Measurements from ENCODE around the gene MATN3. TPM values are rescaled to one million over a fixed set of nuclear protein-coding genes. Genes with fewer than 3 reads are reported as not detected.

The MATN3 gene
- total RNA-seq, 2 experiments from 2014 or later, result not detected

- Histone ChIP-seq H3K4me3 (ENCODE audit: low read depth, low read length, poor library complexity, severe bottlenecking) (no peak overlapping the region), H3K4me2 (ENCODE audit: low read length) (no peak overlapping the region), H4K20me1 (ENCODE audit: insufficient read depth, low read length) (no peaks in the 10 kb centered on the region), H3K9me2 (ENCODE audit: insufficient read depth, low read length) (no peaks in the 10 kb centered on the region), H3K27ac (ENCODE audit: low read depth, low read length, poor library complexity, severe bottlenecking) (no peak overlapping the region), H2AFZ (ENCODE audit: low read length) (no peak overlapping the region), H3K9me3 (ENCODE audit: low read length) (peaks cover 10% of the 10 kb centered on the region; the same call in 1 of the 2 replicates), H3K79me2 (ENCODE audit: insufficient read depth, low read depth, low read length) (no peaks in the 10 kb centered on the region), H3K36me3 (ENCODE audit: insufficient read depth, low read length) (peaks cover 32% of the 10 kb centered on the region), H3K4me1 (ENCODE audit: insufficient read depth, low read length, poor library complexity, severe bottlenecking) (no peaks in the 10 kb centered on the region)
- no peak for DNase-seq (ENCODE audit: low spot score)
- intact Hi-C loops (cut with micrococcal nuclease; ENCODE audit: unreplicated experiment), result no loop called here
- no peak for TF ChIP-seq CTCF (conservative IDR thresholded peaks at IDR 0.05; ENCODE audit: low read length)
- no TSS peak for BruUV-seq (replicated peaks)
- CTCF ChIA-PET (ENCODE audit: unreplicated experiment), result no interaction called here
- POLR2A ChIA-PET, result no interaction called here
Measured at GRCh38 chr2:20025065-20025786, 12.8 kb upstream of the MATN3 start.

GRCh38 chr2:20023688-20024087, 11.2 kb upstream of the MATN3 start:
- Histone ChIP-seq H3K9me3 (ENCODE audit: low read length) (no peaks in the 10 kb centered on the region), H3K36me3 (ENCODE audit: insufficient read depth, low read length) (peaks cover 16% of the 10 kb centered on the region), H3K27ac (ENCODE audit: low read depth, low read length, poor library complexity, severe bottlenecking) (no peak overlapping the region), H3K9me2 (ENCODE audit: insufficient read depth, low read length) (no peaks in the 10 kb centered on the region), H3K4me2 (ENCODE audit: low read length) (no peak overlapping the region), H3K4me1 (ENCODE audit: insufficient read depth, low read length, poor library complexity, severe bottlenecking) (no peaks in the 10 kb centered on the region), H3K4me3 (ENCODE audit: low read depth, low read length, poor library complexity, severe bottlenecking) (no peak overlapping the region), H2AFZ (ENCODE audit: low read length) (no peak overlapping the region), H4K20me1 (ENCODE audit: insufficient read depth, low read length) (no peaks in the 10 kb centered on the region), H3K79me2 (ENCODE audit: insufficient read depth, low read depth, low read length) (no peaks in the 10 kb centered on the region)
- CTCF ChIA-PET (ENCODE audit: unreplicated experiment), result no interaction called here
- BruUV-seq (replicated peaks), result no TSS peak
- POLR2A ChIA-PET, result no interaction called here
- intact Hi-C loops (cut with micrococcal nuclease; ENCODE audit: unreplicated experiment), result no loop called here
- no peak for TF ChIP-seq CTCF (conservative IDR thresholded peaks at IDR 0.05; ENCODE audit: low read length)
- no peak for TF ChIP-seq EZH2phosphoT487 (IDR thresholded peaks at IDR 0.05; ENCODE audit: borderline replicate concordance, low read depth, low read length)
- no peak for DNase-seq (ENCODE audit: low spot score)

- DNase-seq (ENCODE audit: low spot score), result no peak
- TF ChIP-seq CTCF (conservative IDR thresholded peaks at IDR 0.05; ENCODE audit: low read length) (no peak), EZH2phosphoT487 (IDR thresholded peaks at IDR 0.05; ENCODE audit: borderline replicate concordance, low read depth, low read length) (no peak)
- Histone ChIP-seq H3K9me2 (ENCODE audit: insufficient read depth, low read length) (no peaks in the 10 kb centered on the region), H3K9me3 (ENCODE audit: low read length) (no peaks in the 10 kb centered on the region), H3K79me2 (ENCODE audit: insufficient read depth, low read depth, low read length) (no peaks in the 10 kb centered on the region), H3K27ac (ENCODE audit: low read depth, low read length, poor library complexity, severe bottlenecking) (no peak overlapping the region), H3K4me3 (ENCODE audit: low read depth, low read length, poor library complexity, severe bottlenecking) (no peak overlapping the region), H3K4me2 (ENCODE audit: low read length) (no peak overlapping the region), H3K4me1 (ENCODE audit: insufficient read depth, low read length, poor library complexity, severe bottlenecking) (no peaks in the 10 kb centered on the region), H3K36me3 (ENCODE audit: insufficient read depth, low read length) (no peaks in the 10 kb centered on the region), H2AFZ (ENCODE audit: low read length) (no peak overlapping the region), H4K20me1 (ENCODE audit: insufficient read depth, low read length) (no peaks in the 10 kb centered on the region)
- ChIA-PET POLR2A (no interaction called here), CTCF (ENCODE audit: unreplicated experiment) (no interaction called here)
- no TSS peak for BruUV-seq (replicated peaks)
- intact Hi-C loops (cut with micrococcal nuclease; ENCODE audit: unreplicated experiment), result no loop called here
Measured at GRCh38 chr2:20021405-20022009, 9.0 kb upstream of the MATN3 start.
